ENCODE results near the gene C1orf159. TPM values are rescaled to one million over a fixed set of nuclear protein-coding genes. Genes with fewer than 3 reads are reported as not detected.

The C1orf159 gene
- total and polyA plus RNA-seq, 2 donors (not counting 1 experiment from before 2014, with no cell fraction given): 2.6 to 3.3 TPM

- H3K4me1 ChIP-seq (ENCODE audit: control insufficient read depth, extremely low read depth, insufficient read depth, low read length): peaks cover 3% of the 10 kb centered on the region
- TF ChIP-seq EZH2 (IDR thresholded peaks at IDR 0.05; ENCODE audit: low read length, missing control alignments) (no peak), CTCF (conservative IDR thresholded peaks at IDR 0.05 in 1 of 2, IDR thresholded peaks at IDR 0.05 in 1 of 2; ENCODE audit: low read depth in 1 of 2, low read length in 2 of 2) (no peak)
- H3K9me3 ChIP-seq (ENCODE audit: control insufficient read depth, insufficient read depth, low read depth, low read length): no peaks in the 10 kb centered on the region
- H2AFZ ChIP-seq (ENCODE audit: low read length): peak overlapping the region; percentile 67
- H3K9ac ChIP-seq (ENCODE audit: insufficient read depth, low read length): peak overlapping the region; percentile 71
- H3K36me3 ChIP-seq (ENCODE audit: control insufficient read depth, insufficient read depth, low read length): no peaks in the 10 kb centered on the region
- H4K20me1 ChIP-seq (ENCODE audit: control insufficient read depth, extremely low read depth, insufficient read depth, low read length): no peaks in the 10 kb centered on the region
- H3K4me3 ChIP-seq (replicated peaks in 1 of 4; ENCODE audit: control extremely low read depth in 1 of 4, insufficient read depth in 1 of 4, low read depth in 3 of 4, low read length in 4 of 4): peak overlapping the region; percentile 39 to 65 (median 48)
- H3K79me2 ChIP-seq (ENCODE audit: control insufficient read depth, insufficient read depth, low read length): no peaks in the 10 kb centered on the region
- H3K4me2 ChIP-seq (ENCODE audit: extremely low read depth, insufficient read depth, low read length): peak overlapping the region; percentile 72
- no peaks in the 10 kb centered on the region for H3K27me3 ChIP-seq (ENCODE audit: control insufficient read depth, insufficient read depth, low read length)
- peak; percentile 8 to 27 for DNase-seq (ENCODE audit: low read depth in 2 of 2)
- H3K27ac ChIP-seq (ENCODE audit: insufficient read depth, low read length): peak overlapping the region; percentile 64
Observed at GRCh38 chr1:1157914-1158710, 42.2 kb upstream of the C1orf159 start.

- Histone ChIP-seq H3K27me3 (ENCODE audit: control insufficient read depth, insufficient read depth, low read length) (no peaks in the 10 kb centered on the region), H3K9ac (ENCODE audit: insufficient read depth, low read length) (peak overlapping the region; percentile 71), H3K4me3 (replicated peaks in 1 of 4; ENCODE audit: control extremely low read depth in 1 of 4, insufficient read depth in 1 of 4, low read depth in 3 of 4, low read length in 4 of 4) (peak overlapping the region; percentile 39 to 65 (median 48)), H3K4me2 (ENCODE audit: extremely low read depth, insufficient read depth, low read length) (peak overlapping the region; percentile 72), H3K4me1 (ENCODE audit: control insufficient read depth, extremely low read depth, insufficient read depth, low read length) (peaks cover 3% of the 10 kb centered on the region), H4K20me1 (ENCODE audit: control insufficient read depth, extremely low read depth, insufficient read depth, low read length) (no peaks in the 10 kb centered on the region), H3K79me2 (ENCODE audit: control insufficient read depth, insufficient read depth, low read length) (no peaks in the 10 kb centered on the region), H3K36me3 (ENCODE audit: control insufficient read depth, insufficient read depth, low read length) (no peaks in the 10 kb centered on the region), H2AFZ (ENCODE audit: low read length) (peak overlapping the region; percentile 12), H3K27ac (ENCODE audit: insufficient read depth, low read length) (peak overlapping the region; percentile 64), H3K9me3 (ENCODE audit: control insufficient read depth, insufficient read depth, low read depth, low read length) (no peaks in the 10 kb centered on the region)
- DNase-seq (ENCODE audit: low read depth in 2 of 2): peak; percentile 85 to 87
- TF ChIP-seq EZH2 (IDR thresholded peaks at IDR 0.05; ENCODE audit: low read length, missing control alignments) (no peak), CTCF (conservative IDR thresholded peaks at IDR 0.05 in 1 of 2, IDR thresholded peaks at IDR 0.05 in 1 of 2; ENCODE audit: low read depth in 1 of 2, low read length in 2 of 2) (no peak)
Observed at GRCh38 chr1:1157426-1157913, 41.6 kb upstream of the C1orf159 start.

GRCh38 chr1:1157033-1157365 lies 41.1 kb upstream of the C1orf159 start:
- DNase-seq (ENCODE audit: low read depth in 2 of 2): no peak
- no peaks in the 10 kb centered on the region for H3K27me3 ChIP-seq (ENCODE audit: control insufficient read depth, insufficient read depth, low read length)
- no peaks in the 10 kb centered on the region for H3K9me3 ChIP-seq (ENCODE audit: control insufficient read depth, insufficient read depth, low read depth, low read length)
- H3K4me3 ChIP-seq (replicated peaks in 1 of 4; ENCODE audit: control extremely low read depth in 1 of 4, insufficient read depth in 1 of 4, low read depth in 3 of 4, low read length in 4 of 4): no peak overlapping the region
- no peak overlapping the region for H3K9ac ChIP-seq (ENCODE audit: insufficient read depth, low read length)
- H3K79me2 ChIP-seq (ENCODE audit: control insufficient read depth, insufficient read depth, low read length): no peaks in the 10 kb centered on the region
- no peak overlapping the region for H3K4me2 ChIP-seq (ENCODE audit: extremely low read depth, insufficient read depth, low read length)
- no peak overlapping the region for H2AFZ ChIP-seq (ENCODE audit: low read length)
- no peaks in the 10 kb centered on the region for H3K36me3 ChIP-seq (ENCODE audit: control insufficient read depth, insufficient read depth, low read length)
- no peak overlapping the region for H3K27ac ChIP-seq (ENCODE audit: insufficient read depth, low read length)
- no peaks in the 10 kb centered on the region for H4K20me1 ChIP-seq (ENCODE audit: control insufficient read depth, extremely low read depth, insufficient read depth, low read length)
- peaks cover 3% of the 10 kb centered on the region for H3K4me1 ChIP-seq (ENCODE audit: control insufficient read depth, extremely low read depth, insufficient read depth, low read length)
- TF ChIP-seq EZH2 (IDR thresholded peaks at IDR 0.05; ENCODE audit: low read length, missing control alignments) (no peak), CTCF (conservative IDR thresholded peaks at IDR 0.05 in 1 of 2, IDR thresholded peaks at IDR 0.05 in 1 of 2; ENCODE audit: low read depth in 1 of 2, low read length in 2 of 2) (no peak)
